GM21423 (cell line): ENCODE data around the gene RAI14.

Experiments used
- ATAC-seq: cut with Tn5 transposase; IDR thresholded peaks from one replicate; pipeline ENCODE4 v1.9.1; 2021; ENCODE audit warnings: mild to moderate bottlenecking, moderate library complexity; ENCODE audit not compliant: unreplicated experiment

The RAI14 gene

GRCh38 chr5:34844999-34845398 is 188.9 kb downstream of the RAI14 start:
- no peak for ATAC-seq

DNA sequence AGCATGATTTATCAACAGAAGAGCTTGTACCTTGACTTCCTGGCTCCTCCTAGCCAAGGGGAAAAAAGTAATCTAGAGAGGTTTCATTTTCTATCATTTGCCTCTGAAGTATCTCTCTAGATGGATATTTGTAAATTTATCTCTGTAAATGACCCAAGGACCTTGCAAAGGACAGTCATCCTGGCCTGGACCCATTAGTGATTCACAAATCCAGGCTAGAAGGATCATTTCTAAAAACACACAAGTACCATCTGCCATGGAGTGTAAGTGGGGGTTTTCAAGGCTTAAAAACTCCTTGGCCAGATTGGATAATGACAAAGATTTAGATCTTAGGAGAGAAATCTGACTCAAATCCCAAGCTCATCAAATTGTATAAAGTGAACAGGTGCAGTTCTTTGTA is 190.9 kb downstream of the RAI14 start:
- ATAC-seq: no peak

DNA sequence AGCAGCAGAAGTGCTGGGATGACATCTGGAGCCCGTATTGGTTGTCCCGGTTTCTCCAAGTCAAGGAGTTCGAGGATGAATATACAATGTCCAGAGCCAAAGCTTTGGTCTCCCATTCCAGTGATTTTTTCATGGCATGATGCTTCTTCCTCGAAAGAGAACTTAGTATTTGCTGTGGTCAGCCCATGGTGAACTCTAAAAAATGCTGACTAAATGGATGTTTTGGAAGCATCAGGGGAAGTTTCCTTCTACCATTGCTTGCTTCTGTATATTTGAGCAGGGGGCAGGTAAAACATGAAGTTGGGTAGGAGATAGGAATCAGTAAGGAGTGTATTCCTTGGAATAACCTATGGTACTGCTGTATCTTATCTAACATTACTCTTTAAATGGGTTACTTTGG is 191.4 kb downstream of the RAI14 start:
- no peak for ATAC-seq

- ATAC-seq: no peak
These were observed 192.1 kb downstream of the RAI14 start for GRCh38 chr5:34848230-34848629.

DNA sequence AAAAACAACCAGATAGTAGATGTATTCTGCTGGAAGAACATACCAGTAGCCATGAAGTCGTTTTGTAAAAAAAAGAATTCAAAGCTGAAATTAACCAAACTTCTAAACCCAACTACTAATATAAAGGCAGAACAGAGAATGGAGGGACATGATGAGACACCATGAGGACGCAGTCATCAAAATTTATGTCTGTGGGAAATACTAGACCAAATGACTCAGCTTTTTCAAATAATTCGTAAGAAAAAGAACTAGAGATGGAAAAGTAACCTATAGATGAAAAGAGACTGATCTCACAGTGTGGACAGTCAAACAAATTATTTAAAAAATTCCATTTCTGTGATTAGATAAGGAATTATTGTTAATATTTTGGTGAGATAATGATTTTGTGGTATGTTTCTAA is 193.1 kb downstream of the RAI14 start:
- ATAC-seq: no peak

- ATAC-seq: peak; percentile 85
These were observed 198.5 kb downstream of the RAI14 start for GRCh38 chr5:34854459-34855174.

- ATAC-seq: no peak
These were observed 201.0 kb downstream of the RAI14 start for GRCh38 chr5:34857161-34857560.

DNA sequence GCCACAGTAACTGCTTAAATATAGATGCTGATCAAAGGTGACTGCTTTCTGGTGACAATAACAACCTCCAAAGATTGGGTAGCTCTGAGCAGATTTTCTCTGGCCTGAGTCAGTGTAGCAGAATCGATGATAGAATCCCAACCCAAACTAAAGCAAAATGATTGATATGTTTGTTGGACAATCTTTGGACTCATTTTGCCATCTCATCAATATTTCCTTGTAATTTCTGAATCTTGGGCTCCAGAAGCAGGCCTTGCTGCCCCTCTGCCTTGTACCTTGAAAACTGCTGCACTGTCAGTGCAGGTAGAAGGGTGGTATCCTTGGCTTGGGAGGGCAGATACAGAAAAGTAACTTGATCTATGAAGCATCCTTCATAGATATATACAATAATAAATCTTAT is 201.8 kb downstream of the RAI14 start:
- ATAC-seq: no peak

- ATAC-seq: no peak
These were observed 202.7 kb downstream of the RAI14 start for GRCh38 chr5:34858790-34859189.

DNA sequence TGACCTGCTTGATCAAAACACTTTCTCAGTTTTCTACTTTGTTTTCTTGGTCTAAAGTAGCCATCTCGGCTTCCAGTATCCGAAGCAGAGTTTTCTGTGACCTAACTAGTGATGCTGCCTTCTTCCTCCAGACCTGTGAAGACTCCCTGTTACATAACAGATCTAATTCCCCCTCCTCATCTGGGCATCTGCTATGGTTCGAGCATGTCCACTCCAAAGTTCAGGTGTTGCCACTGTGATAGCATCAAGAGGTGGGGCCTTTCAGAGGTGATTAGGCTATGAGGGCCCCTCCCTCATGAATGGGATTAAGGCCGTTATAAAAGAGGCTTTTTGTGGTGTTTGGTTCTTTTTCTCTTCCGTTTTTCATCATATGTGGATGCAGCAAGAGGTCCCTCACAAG is 203.1 kb downstream of the RAI14 start:
- ATAC-seq: no peak

DNA sequence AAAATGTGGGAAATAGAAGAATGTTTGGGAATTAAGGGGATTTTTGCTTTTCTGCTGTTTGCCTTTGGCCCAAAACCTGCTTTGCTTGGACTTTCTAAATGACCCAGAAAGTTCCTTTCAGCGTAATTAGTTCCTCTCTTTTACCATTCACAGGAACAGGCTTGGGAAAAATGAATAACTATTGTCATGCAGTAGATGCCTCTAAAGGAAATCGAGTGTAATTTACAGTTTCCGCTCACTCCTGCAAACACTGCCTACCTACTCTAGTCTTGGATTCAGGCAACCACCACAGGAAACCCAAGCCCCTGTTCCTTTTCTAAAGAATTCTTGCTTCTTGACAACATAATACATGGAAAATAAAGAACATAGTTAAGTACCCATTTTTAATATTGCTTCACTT is 207.8 kb downstream of the RAI14 start:
- ATAC-seq: no peak

- ATAC-seq: no peak
These were observed 209.0 kb downstream of the RAI14 start for GRCh38 chr5:34865091-34865490.

- ATAC-seq: no peak
These were observed 210.9 kb downstream of the RAI14 start for GRCh38 chr5:34866989-34867471.

DNA sequence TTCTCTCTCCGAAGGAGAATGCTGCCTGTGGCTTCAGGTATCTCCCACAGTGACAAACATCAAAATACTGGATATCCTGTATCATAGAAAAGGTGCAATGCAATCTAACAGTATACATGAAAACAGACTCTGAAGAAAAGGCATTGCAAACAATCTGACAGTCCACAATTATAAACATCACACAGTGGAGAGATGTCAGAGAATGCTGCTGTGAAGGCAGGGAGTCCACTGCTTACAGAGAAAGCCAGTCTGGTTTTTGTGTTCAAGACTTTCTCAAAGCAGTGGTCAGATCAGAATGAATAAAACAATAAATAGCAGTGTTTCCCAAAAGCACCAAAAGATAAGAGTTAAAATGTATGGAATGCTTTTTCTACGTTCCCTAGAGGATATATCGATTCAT is 211.5 kb downstream of the RAI14 start:
- ATAC-seq: no peak

- no peak for ATAC-seq
These were observed 212.7 kb downstream of the RAI14 start for GRCh38 chr5:34868791-34869190.

GRCh38 chr5:34869256-34869655 is 213.1 kb downstream of the RAI14 start:
- no peak for ATAC-seq

DNA sequence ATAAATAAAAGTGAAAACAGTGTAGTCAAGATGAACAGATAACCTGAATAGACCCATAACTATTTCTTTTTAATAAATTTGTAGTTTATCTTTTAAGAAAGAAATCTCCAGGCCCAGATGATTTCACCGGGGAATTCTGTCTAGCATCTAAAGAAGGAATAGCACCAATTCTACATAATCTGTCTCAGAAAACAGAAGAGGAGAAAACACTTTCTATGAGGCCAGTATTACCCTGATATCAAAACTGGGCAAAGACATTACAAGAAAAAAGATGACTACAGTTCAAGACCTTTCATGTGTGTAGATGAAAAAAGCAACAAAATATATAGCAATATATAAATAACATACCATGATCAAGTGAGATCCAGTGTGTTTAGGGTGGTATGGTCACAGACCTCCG is 214.3 kb downstream of the RAI14 start:
- no peak for ATAC-seq

DNA sequence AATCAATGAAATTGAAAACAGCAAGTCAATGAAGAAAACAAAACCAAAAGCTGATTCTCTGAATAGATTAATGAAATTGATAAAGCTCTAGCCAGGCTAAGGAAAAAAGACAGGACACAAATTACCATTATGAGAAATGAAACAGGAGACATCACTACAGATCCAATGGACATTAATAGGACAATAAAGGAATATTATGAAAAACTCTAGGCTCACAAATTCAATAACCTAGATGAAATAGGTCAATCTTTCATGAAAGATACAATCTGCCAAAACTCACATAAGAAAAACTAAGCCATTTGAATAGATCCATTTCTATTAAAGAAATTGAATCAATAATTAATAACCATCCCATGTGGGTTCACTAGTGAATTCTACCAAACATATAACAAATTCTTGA is 220.1 kb downstream of the RAI14 start:
- no peak for ATAC-seq

DNA sequence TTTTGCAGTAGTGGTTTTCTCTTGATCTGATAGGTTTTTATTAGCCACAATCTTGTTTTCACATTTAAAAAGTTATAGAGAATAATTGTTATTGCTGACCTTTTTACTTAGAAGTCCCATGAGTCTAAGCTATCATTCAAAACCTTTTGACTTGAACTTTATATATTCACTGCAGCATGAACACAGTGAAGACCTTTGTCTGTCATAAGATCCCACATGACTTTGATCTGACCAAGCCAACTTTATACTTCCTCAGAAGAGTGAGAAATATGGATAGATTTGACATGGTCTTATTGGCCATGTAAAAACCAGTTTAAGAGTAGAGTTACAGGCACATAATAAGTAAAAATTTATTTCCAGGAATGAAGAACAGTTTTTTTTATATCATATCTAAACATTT is 225.1 kb downstream of the RAI14 start:
- no peak for ATAC-seq
